Measurements from ENCODE around the gene LY6G6D. TPM values are rescaled to one million over a fixed set of nuclear protein-coding genes. Genes with fewer than 3 reads are reported as not detected.

The LY6G6D gene
- total and polyA plus RNA-seq, 11 donors = 0.75 TPM; not detected in 10

- DNase-seq = peak; percentile 97 to 99 (median 98)
- intact Hi-C loops (cut with DNase I) = loop anchor here in 5 of 10 donors (2.0 to 10.0 kb wide), 7 partner anchors 37 to 95 kb away; partner anchors contain the start of genes ABHD16A (in 1 of the 5), HSPA1B (in 1 of the 5), LY6G5C (in 1 of the 5) and VARS1 (in 1 of the 5)
- H3K36me3 ChIP-seq = peaks cover 0 to 6% (median 0%) of the 10 kb centered on the region in 9 donors
- peak; percentile 93 to 98 (median 94) for ATAC-seq
- H3K27ac ChIP-seq = peak within 1 kb of the TSS in 10 of 12 donors; percentile 16 to 99 (median 62)
- WGBS, 4 donors = 0 to 1% (median 0%) methylated on average over 46 to 58 of the region's 58 CpGs
- TF ChIP-seq POLR2A (IDR thresholded peaks at IDR 0.05) (peak in 1 of 2 donors; percentile 63), CTCF (IDR thresholded peaks at IDR 0.05) (no peak)
- H3K9me3 ChIP-seq = no peaks in the 10 kb centered on the region
- peaks cover 0 to 41% (median 34%) of the 10 kb centered on the region in 12 donors for H3K4me1 ChIP-seq
- H3K27me3 ChIP-seq = no peaks in the 10 kb centered on the region
- H3K4me3 ChIP-seq = peak within 1 kb of the TSS; percentile 40 to 89 (median 74)
These were observed 24.7 kb downstream of the LY6G6D start, which contains the start of gene MSH5 for GRCh38 chr6:31739639-31740396. TSS of gene MSH5 (plus strand) at chr6:31740005. CDS start at chr6:31740467, 462 bp downstream.

GRCh38 chr6:31740397-31741223 lies 25.5 kb downstream of the LY6G6D start:
- WGBS, 4 donors = 16 to 39% (median 21%) methylated on average over 21 to 29 of the region's 29 CpGs
- intact Hi-C loops (cut with DNase I) = loop anchor here in 1 of 10 donors (5.0 kb wide), 1 partner anchor 37 kb away; the partner anchor contains the start of gene VWA7
- peaks cover 0 to 39% (median 34%) of the 10 kb centered on the region in 12 donors for H3K4me1 ChIP-seq
- no peaks in the 10 kb centered on the region for H3K27me3 ChIP-seq
- H3K36me3 ChIP-seq = peaks cover 0 to 6% (median 0%) of the 10 kb centered on the region in 9 donors
- TF ChIP-seq POLR2A (IDR thresholded peaks at IDR 0.05) = no peak
- no peak for TF ChIP-seq CTCF (IDR thresholded peaks at IDR 0.05)
- peak overlapping the region in 10 of 12 donors; percentile 16 to 88 (median 62) for H3K27ac ChIP-seq
- peak overlapping the region; percentile 40 to 88 (median 74) for H3K4me3 ChIP-seq
- ATAC-seq (peak in 2 of 4 donors; percentile 3), DNase-seq (peak in 3 of 5 donors; percentile 40 to 42 (median 41))
- no peaks in the 10 kb centered on the region for H3K9me3 ChIP-seq

- TF ChIP-seq POLR2A (IDR thresholded peaks at IDR 0.05) = no peak
- TF ChIP-seq CTCF (IDR thresholded peaks at IDR 0.05) = no peak
- DNase-seq (no peak), ATAC-seq (no peak)
- Histone ChIP-seq H3K9me3 (no peaks in the 10 kb centered on the region), H3K36me3 (peaks cover 0 to 10% (median 0%) of the 10 kb centered on the region in 9 donors), H3K27ac (no peak overlapping the region), H3K4me3 (no peak overlapping the region), H3K27me3 (no peaks in the 10 kb centered on the region), H3K4me1 (peaks cover 0 to 36% (median 31%) of the 10 kb centered on the region in 12 donors)
- intact Hi-C loops (cut with DNase I) = loop anchor here in 2 of 10 donors (2.0 to 5.0 kb wide), 2 partner anchors 29 to 35 kb away; partner anchors contain the start of gene VWA7 (in 1 of the 2)
- WGBS, 4 donors = 84 to 88% (median 85%) methylated on average over 2 of the region's 2 CpGs
These were observed 26.7 kb downstream of the LY6G6D start for GRCh38 chr6:31741815-31742214.
